Activated CD4-positive, alpha-beta T cell treated with anti-CD3 and anti-CD28 coated beads, Interleukin-2, Interleukin-6, amounts not matched to agents 100 ng/mL and 50 ng/mL, durations not matched to agents 16 hours and 8 hours (primary cell): Measurements from ENCODE around the gene SLC7A1.
A peak's percentile ranks its signal among the peaks of the same experiment; 100 is the strongest.

ENCODE experiments used
- DNase-seq: peaks from one replicate; pipeline ENCODE4 v3.0.0-alpha.2; 2020

The SLC7A1 gene

GRCh38 chr13:29507356-29507755 lies 88.1 kb downstream of the SLC7A1 start:
- DNase-seq: no peak

- no peak for DNase-seq
Measured at GRCh38 chr13:29505950-29506349, 89.5 kb downstream of the SLC7A1 start.

- no peak for DNase-seq
Measured at GRCh38 chr13:29505511-29505910, 90.0 kb downstream of the SLC7A1 start.

GRCh38 chr13:29504691-29505090 lies 90.8 kb downstream of the SLC7A1 start:
- no peak for DNase-seq

- peak; percentile 12 for DNase-seq
Measured at GRCh38 chr13:29503041-29503837, 92.2 kb downstream of the SLC7A1 start.

GRCh38 chr13:29502391-29503008 lies 93.0 kb downstream of the SLC7A1 start:
- DNase-seq: no peak

GRCh38 chr13:29501674-29502073 lies 93.8 kb downstream of the SLC7A1 start:
- DNase-seq: no peak

- DNase-seq: no peak
Measured at GRCh38 chr13:29500386-29500785, 95.1 kb downstream of the SLC7A1 start.

- DNase-seq: no peak
Measured at GRCh38 chr13:29499506-29500165, 95.9 kb downstream of the SLC7A1 start.

- DNase-seq: no peak
Measured at GRCh38 chr13:29498426-29499040, 97.0 kb downstream of the SLC7A1 start.

- no peak for DNase-seq
Measured at GRCh38 chr13:29497137-29497654, 98.3 kb downstream of the SLC7A1 start.

GRCh38 chr13:29496241-29496712 lies 99.2 kb downstream of the SLC7A1 start:
- DNase-seq: no peak

GRCh38 chr13:29494520-29494919 lies 101.0 kb downstream of the SLC7A1 start:
- DNase-seq: no peak

GRCh38 chr13:29493796-29494195 lies 101.7 kb downstream of the SLC7A1 start:
- no peak for DNase-seq

GRCh38 chr13:29491248-29491647 lies 104.2 kb downstream of the SLC7A1 start:
- DNase-seq: no peak

- DNase-seq: no peak
Measured at GRCh38 chr13:29490561-29490885, 105.0 kb downstream of the SLC7A1 start.

GRCh38 chr13:29489650-29490560 lies 105.6 kb downstream of the SLC7A1 start:
- no peak for DNase-seq

- no peak for DNase-seq
Measured at GRCh38 chr13:29487466-29488454, 107.7 kb downstream of the SLC7A1 start.

GRCh38 chr13:29486551-29486950 lies 108.9 kb downstream of the SLC7A1 start:
- no peak for DNase-seq

GRCh38 chr13:29484796-29485195 lies 110.7 kb downstream of the SLC7A1 start:
- DNase-seq: no peak

GRCh38 chr13:29484236-29484635 lies 111.3 kb downstream of the SLC7A1 start:
- no peak for DNase-seq
